Measurements from ENCODE around the gene PCDHGA1. TPM values are rescaled to one million over a fixed set of nuclear protein-coding genes. Genes with fewer than 3 reads are reported as not detected.

The PCDHGA1 gene
- total and polyA plus RNA-seq, 2 experiments from 2014 or later, result 0.33 TPM; not detected in 1

DNA sequence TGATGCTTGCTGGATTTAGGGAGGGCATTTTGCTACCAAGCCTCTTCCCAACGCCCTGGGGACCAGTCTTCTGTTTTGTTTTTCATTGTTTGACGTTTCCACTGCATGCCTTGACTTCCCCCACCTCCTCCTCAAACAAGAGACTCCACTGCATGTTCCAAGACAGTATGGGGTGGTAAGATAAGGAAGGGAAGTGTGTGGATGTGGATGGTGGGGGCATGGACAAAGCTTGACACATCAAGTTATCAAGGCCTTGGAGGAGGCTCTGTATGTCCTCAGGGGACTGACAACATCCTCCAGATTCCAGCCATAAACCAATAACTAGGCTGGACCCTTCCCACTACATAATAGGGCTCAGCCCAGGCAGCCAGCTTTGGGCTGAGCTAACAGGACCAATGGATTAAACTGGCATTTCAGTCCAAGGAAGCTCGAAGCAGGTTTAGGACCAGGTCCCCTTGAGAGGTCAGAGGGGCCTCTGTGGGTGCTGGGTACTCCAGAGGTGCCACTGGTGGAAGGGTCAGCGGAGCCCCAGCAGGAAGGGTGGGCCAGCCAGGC lies 181.5 kb downstream of the PCDHGA1 start:
- H3K4me2 ChIP-seq, result peak overlapping the region; percentile 94
- H3K4me1 ChIP-seq (ENCODE audit: insufficient read depth), result peaks cover 45% of the 10 kb centered on the region
- no peak overlapping the region for H3K4me3 ChIP-seq
- peaks cover 2% of the 10 kb centered on the region for H3K79me2 ChIP-seq
- H2AFZ ChIP-seq, result no peak overlapping the region
- DNase-seq (ENCODE audit: low spot score), result no peak
- H3K27me3 ChIP-seq, result no peaks in the 10 kb centered on the region
- H4K20me1 ChIP-seq (ENCODE audit: insufficient read depth, poor library complexity, severe bottlenecking), result no peaks in the 10 kb centered on the region
- no peaks in the 10 kb centered on the region for H3K36me3 ChIP-seq (replicated peaks; ENCODE audit: insufficient read depth, low read depth)
- TF ChIP-seq, protein P1, sequence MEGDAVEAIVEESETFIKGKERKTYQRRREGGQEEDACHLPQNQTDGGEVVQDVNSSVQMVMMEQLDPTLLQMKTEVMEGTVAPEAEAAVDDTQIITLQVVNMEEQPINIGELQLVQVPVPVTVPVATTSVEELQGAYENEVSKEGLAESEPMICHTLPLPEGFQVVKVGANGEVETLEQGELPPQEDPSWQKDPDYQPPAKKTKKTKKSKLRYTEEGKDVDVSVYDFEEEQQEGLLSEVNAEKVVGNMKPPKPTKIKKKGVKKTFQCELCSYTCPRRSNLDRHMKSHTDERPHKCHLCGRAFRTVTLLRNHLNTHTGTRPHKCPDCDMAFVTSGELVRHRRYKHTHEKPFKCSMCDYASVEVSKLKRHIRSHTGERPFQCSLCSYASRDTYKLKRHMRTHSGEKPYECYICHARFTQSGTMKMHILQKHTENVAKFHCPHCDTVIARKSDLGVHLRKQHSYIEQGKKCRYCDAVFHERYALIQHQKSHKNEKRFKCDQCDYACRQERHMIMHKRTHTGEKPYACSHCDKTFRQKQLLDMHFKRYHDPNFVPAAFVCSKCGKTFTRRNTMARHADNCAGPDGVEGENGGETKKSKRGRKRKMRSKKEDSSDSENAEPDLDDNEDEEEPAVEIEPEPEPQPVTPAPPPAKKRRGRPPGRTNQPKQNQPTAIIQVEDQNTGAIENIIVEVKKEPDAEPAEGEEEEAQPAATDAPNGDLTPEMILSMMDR (IDR thresholded peaks at IDR 0.05; ENCODE audit: poor library complexity), result no peak
- TF ChIP-seq EZH2phosphoT487 (IDR thresholded peaks at IDR 0.05; ENCODE audit: low read depth, severe bottlenecking, unreplicated experiment) (no peak), EZH2 (IDR thresholded peaks at IDR 0.05; ENCODE audit: borderline replicate concordance) (no peak)
- no peaks in the 10 kb centered on the region for H3K9me3 ChIP-seq (ENCODE audit: low read depth)
- H3K9me2 ChIP-seq (replicated peaks; ENCODE audit: insufficient read depth), result no peaks in the 10 kb centered on the region
- H3K27ac ChIP-seq, result peak overlapping the region; percentile 97
- 71% methylated on average over 4 of the region's 4 CpGs for WGBS (ENCODE audit: low lambda C conversion rate, missing lambda C conversion rate)

DNA sequence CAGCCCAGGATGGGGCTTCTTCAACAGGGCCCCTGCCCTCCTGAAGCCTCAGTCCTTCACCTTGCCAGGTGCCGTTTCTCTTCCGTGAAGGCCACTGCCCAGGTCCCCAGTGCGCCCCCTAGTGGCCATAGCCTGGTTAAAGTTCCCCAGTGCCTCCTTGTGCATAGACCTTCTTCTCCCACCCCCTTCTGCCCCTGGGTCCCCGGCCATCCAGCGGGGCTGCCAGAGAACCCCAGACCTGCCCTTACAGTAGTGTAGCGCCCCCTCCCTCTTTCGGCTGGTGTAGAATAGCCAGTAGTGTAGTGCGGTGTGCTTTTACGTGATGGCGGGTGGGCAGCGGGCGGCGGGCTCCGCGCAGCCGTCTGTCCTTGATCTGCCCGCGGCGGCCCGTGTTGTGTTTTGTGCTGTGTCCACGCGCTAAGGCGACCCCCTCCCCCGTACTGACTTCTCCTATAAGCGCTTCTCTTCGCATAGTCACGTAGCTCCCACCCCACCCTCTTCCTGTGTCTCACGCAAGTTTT lies 182.1 kb downstream of the PCDHGA1 start:
- peak overlapping the region; percentile 94 for H3K4me2 ChIP-seq
- peak overlapping the region; percentile 97 for H3K27ac ChIP-seq
- H3K79me2 ChIP-seq, result peaks cover 2% of the 10 kb centered on the region
- peaks cover 41% of the 10 kb centered on the region for H3K4me1 ChIP-seq (ENCODE audit: insufficient read depth)
- H3K36me3 ChIP-seq (replicated peaks; ENCODE audit: insufficient read depth, low read depth), result no peaks in the 10 kb centered on the region
- no peak for TF ChIP-seq EZH2 (IDR thresholded peaks at IDR 0.05; ENCODE audit: borderline replicate concordance)
- TF ChIP-seq, protein P1 (IDR thresholded peaks at IDR 0.05; ENCODE audit: poor library complexity), result peak; percentile 92
- H3K9me2 ChIP-seq (replicated peaks; ENCODE audit: insufficient read depth), result no peaks in the 10 kb centered on the region
- peak overlapping the region; percentile 54 for H2AFZ ChIP-seq
- no peaks in the 10 kb centered on the region for H3K27me3 ChIP-seq
- H3K9me3 ChIP-seq (ENCODE audit: low read depth), result no peaks in the 10 kb centered on the region
- peak; percentile 90 for DNase-seq (ENCODE audit: low spot score)
- H3K4me3 ChIP-seq, result peak overlapping the region; percentile 39
- 7% methylated on average over 28 of the region's 28 CpGs for WGBS (ENCODE audit: low lambda C conversion rate, missing lambda C conversion rate)
- no peaks in the 10 kb centered on the region for H4K20me1 ChIP-seq (ENCODE audit: insufficient read depth, poor library complexity, severe bottlenecking)

DNA sequence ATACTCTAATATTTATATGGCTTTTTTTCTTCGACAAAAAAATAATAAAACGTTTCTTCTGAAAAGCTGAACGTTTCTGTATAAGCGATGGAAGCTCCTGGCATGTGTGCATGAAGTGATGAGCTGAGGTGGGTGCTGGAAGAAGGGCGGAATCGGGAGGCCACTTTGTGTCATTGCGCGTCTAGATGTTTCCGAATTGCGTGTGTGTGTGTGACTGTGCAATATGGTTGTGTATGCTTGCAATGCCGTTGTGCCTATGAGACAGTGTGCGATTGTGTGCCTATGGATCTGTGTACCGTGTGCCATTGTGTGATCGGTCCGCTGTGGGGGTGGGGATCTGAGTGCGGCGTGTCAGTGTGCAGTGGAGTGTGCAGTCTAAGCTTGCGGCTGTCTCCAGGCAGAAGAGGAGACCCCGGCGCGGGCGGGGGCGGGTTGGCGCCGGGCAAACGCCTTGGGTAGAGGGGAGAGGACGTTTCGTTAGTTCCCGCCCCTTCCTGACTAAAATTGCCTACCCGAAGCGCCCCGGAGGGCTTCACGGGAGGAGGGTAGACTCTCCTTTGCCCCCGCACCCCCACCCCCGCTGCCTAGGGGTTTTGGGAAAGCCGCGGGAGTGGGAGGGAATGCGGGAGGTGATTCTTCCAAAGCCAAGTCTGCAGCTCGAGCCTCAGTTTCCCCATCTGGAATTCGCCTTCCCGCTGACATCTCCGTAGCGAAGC lies 182.8 kb downstream of the PCDHGA1 start:
- Histone ChIP-seq H3K4me2 (peak overlapping the region; percentile 94), H3K9me2 (replicated peaks; ENCODE audit: insufficient read depth) (no peaks in the 10 kb centered on the region), H2AFZ (peak overlapping the region; percentile 54), H3K27ac (peak overlapping the region; percentile 97), H3K9me3 (ENCODE audit: low read depth) (no peaks in the 10 kb centered on the region), H3K36me3 (replicated peaks; ENCODE audit: insufficient read depth, low read depth) (no peaks in the 10 kb centered on the region), H3K27me3 (no peaks in the 10 kb centered on the region), H3K4me1 (ENCODE audit: insufficient read depth) (peaks cover 36% of the 10 kb centered on the region), H4K20me1 (ENCODE audit: insufficient read depth, poor library complexity, severe bottlenecking) (no peaks in the 10 kb centered on the region), H3K79me2 (peaks cover 2% of the 10 kb centered on the region), H3K4me3 (peak overlapping the region; percentile 39)
- TF ChIP-seq EZH2 (IDR thresholded peaks at IDR 0.05; ENCODE audit: borderline replicate concordance) (no peak), EZH2phosphoT487 (IDR thresholded peaks at IDR 0.05; ENCODE audit: low read depth, severe bottlenecking, unreplicated experiment) (no peak)
- TF ChIP-seq, protein P1 (IDR thresholded peaks at IDR 0.05; ENCODE audit: poor library complexity), result no peak
- DNase-seq (ENCODE audit: low spot score), result no peak
- 5% methylated on average over 26 of the region's 43 CpGs for WGBS (ENCODE audit: low lambda C conversion rate, missing lambda C conversion rate)

Measured in hepatocyte (in vitro differentiated cells).